ENCODE results near the gene TMEM221.

- TF ChIP-seq CTCF (IDR thresholded peaks at IDR 0.05), result no peak
- no peak for TF ChIP-seq EP300 (IDR thresholded peaks at IDR 0.05; ENCODE audit: low read depth)
- TF ChIP-seq POLR2A (IDR thresholded peaks at IDR 0.05), result no peak
- no peak for TF ChIP-seq POLR2AphosphoS5 (IDR thresholded peaks at IDR 0.05)
Observed at GRCh38 chr19:17435218-17435617, 13.2 kb downstream of the TMEM221 start.
